ENCODE data around the gene TMC6. TPM values are rescaled to one million over a fixed set of nuclear protein-coding genes. Genes with fewer than 3 reads are reported as not detected.

Gene TMC6
- total and polyA plus RNA-seq, 2 of the 13 experiments (the other 11 are each of a cell fraction or from before 2014, with no cell fraction given): 48.4 to 99.1 TPM

GRCh38 chr17:78127239-78127887, 1.2 kb downstream of the TMC6 start (continued):
- TF ChIP-seq ZBTB39 (CRISPR knock-in tag; IDR thresholded peaks at IDR 0.05) (no peak), ZNF781 (CRISPR knock-in tag; IDR thresholded peaks at IDR 0.05; ENCODE audit: borderline replicate concordance, not compliant biosample characterization) (no peak), NR0B2 (CRISPR knock-in tag; IDR thresholded peaks at IDR 0.05) (no peak), ZNF282 (IDR thresholded peaks at IDR 0.05; ENCODE audit: partially characterized antibody) (no peak), ATM (IDR thresholded peaks at IDR 0.05; ENCODE audit: borderline replicate concordance) (no peak), SYNCRIP (IDR thresholded peaks at IDR 0.05; ENCODE audit: insufficient read depth, low read depth, low read length) (no peak), ZNF850 (CRISPR knock-in tag; conservative IDR thresholded peaks at IDR 0.05) (no peak), RFXANK (CRISPR knock-in tag; IDR thresholded peaks at IDR 0.05) (peak; percentile 23; the same call in 1 of the 2 replicates), ZBTB38 (CRISPR knock-in tag; IDR thresholded peaks at IDR 0.05) (peak; percentile 33; the same call in 1 of the 2 replicates), TOPORS (CRISPR knock-in tag; IDR thresholded peaks at IDR 0.05) (0 out of 2 replicates have a peak, but pooled peaks have one; percentile 39), ZFP37 (CRISPR knock-in tag; IDR thresholded peaks at IDR 0.05; ENCODE audit: borderline replicate concordance) (0 out of 2 replicates have a peak, but pooled peaks have one; percentile 38), STAT6 (CRISPR knock-in tag; IDR thresholded peaks at IDR 0.05; ENCODE audit: borderline replicate concordance) (peak; percentile 45; the same call in 1 of the 2 replicates), CENPT (CRISPR knock-in tag; IDR thresholded peaks at IDR 0.05; ENCODE audit: low read depth) (no peak), NCOA2 (CRISPR knock-in tag; IDR thresholded peaks at IDR 0.05) (peak; percentile 82), JDP2 (CRISPR knock-in tag; IDR thresholded peaks at IDR 0.05; ENCODE audit: borderline replicate concordance) (no peak), TRIM22 (IDR thresholded peaks at IDR 0.05) (no peak), ZBTB42 (CRISPR knock-in tag; IDR thresholded peaks at IDR 0.05) (no peak), ZNF24 (IDR thresholded peaks at IDR 0.05) (no peak), SAFB2 (CRISPR knock-in tag; IDR thresholded peaks at IDR 0.05; ENCODE audit: borderline replicate concordance, low read depth) (peak; percentile 85; the same call in 1 of the 2 replicates), ZNF816 (CRISPR knock-in tag; IDR thresholded peaks at IDR 0.05; ENCODE audit: borderline replicate concordance) (peak; percentile 62; the same call in 1 of the 2 replicates), SNRNP70 (IDR thresholded peaks at IDR 0.05; ENCODE audit: low read depth, low read length) (no peak), ELK4 (CRISPR knock-in tag; IDR thresholded peaks at IDR 0.05; ENCODE audit: borderline replicate concordance) (no peak), HMG20B (CRISPR knock-in tag; conservative IDR thresholded peaks at IDR 0.05) (no peak; the same call in 1 of the 2 replicates)

Measured in HepG2 (cell line).